ENCODE data around the gene NUP210L. TPM values are rescaled to one million over a fixed set of nuclear protein-coding genes. Genes with fewer than 3 reads are reported as not detected.

Gene NUP210L
- total RNA-seq, 1 donor from 2014 or later, result not detected

DNA sequence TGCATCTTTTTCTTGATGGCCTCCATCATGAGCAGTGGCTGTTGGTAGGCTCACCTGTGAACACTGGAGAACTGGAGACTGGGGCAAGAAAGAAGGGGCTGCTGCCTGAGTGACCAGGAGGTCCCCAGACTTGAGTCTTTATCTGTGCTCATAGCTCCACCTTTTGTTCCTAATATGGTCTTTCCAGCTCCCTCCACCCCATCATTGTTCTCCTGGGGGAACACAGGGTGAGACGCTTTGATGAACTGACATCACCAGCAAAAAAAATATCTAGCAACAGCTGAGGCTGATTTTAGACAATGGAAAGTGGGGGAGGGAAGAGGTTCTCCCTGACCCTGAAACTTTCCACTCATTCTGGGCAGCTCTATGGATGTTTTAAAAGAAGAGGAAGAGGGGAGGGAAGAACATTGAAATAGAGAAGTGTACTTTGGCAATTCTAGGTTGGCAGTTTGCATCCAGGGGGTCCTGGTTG, 37.2 kb upstream of the NUP210L start, which contains the start of gene TPM3:
Gene TPM3, minus strand, starts transcription at position 111 of the 472 bp plus-strand sequence. Its CDS starts 82 bp downstream, at position 29.
- Histone ChIP-seq H3K36me3 (ENCODE audit: control insufficient read depth, insufficient read depth, low read length) (no peaks in the 10 kb centered on the region), H3K4me3 (ENCODE audit: low read depth, low read length) (no peak within 1 kb of the TSS), H3K27me3 (ENCODE audit: control insufficient read depth, insufficient read depth, low read length) (peaks cover 14% of the 10 kb centered on the region)
- TF ChIP-seq, protein P1, sequence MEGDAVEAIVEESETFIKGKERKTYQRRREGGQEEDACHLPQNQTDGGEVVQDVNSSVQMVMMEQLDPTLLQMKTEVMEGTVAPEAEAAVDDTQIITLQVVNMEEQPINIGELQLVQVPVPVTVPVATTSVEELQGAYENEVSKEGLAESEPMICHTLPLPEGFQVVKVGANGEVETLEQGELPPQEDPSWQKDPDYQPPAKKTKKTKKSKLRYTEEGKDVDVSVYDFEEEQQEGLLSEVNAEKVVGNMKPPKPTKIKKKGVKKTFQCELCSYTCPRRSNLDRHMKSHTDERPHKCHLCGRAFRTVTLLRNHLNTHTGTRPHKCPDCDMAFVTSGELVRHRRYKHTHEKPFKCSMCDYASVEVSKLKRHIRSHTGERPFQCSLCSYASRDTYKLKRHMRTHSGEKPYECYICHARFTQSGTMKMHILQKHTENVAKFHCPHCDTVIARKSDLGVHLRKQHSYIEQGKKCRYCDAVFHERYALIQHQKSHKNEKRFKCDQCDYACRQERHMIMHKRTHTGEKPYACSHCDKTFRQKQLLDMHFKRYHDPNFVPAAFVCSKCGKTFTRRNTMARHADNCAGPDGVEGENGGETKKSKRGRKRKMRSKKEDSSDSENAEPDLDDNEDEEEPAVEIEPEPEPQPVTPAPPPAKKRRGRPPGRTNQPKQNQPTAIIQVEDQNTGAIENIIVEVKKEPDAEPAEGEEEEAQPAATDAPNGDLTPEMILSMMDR (IDR thresholded peaks at IDR 0.05; ENCODE audit: insufficient read depth, low read length, poor library complexity, severe bottlenecking), result no peak
- no peak for DNase-seq (ENCODE audit: low read depth)

DNA sequence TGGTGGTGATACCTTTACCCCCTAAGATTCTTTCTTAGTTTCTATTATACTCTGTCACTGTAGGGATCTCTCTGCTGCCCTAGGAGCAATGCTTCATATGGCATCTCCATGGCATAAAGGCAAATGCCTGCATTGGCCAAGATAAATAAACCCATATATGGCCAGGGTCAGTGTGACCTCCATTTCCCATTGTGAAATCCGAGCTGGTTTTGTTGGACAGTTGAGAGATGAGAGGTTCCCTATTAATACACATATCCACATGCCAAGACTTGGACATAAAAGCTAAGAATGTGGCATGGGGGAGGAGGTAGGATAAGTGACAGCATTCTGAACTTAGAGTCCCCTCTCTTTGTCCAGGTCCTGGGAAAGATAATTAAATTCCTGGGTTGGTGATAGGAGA, 35.7 kb upstream of the NUP210L start:
- H3K27me3 ChIP-seq (ENCODE audit: control insufficient read depth, insufficient read depth, low read length), result peaks cover 14% of the 10 kb centered on the region
- no peaks in the 10 kb centered on the region for H3K36me3 ChIP-seq (ENCODE audit: control insufficient read depth, insufficient read depth, low read length)
- DNase-seq (ENCODE audit: low read depth), result no peak
- no peak overlapping the region for H3K4me3 ChIP-seq (ENCODE audit: low read depth, low read length)
- TF ChIP-seq, protein P1 (IDR thresholded peaks at IDR 0.05; ENCODE audit: insufficient read depth, low read length, poor library complexity, severe bottlenecking), result no peak

DNA sequence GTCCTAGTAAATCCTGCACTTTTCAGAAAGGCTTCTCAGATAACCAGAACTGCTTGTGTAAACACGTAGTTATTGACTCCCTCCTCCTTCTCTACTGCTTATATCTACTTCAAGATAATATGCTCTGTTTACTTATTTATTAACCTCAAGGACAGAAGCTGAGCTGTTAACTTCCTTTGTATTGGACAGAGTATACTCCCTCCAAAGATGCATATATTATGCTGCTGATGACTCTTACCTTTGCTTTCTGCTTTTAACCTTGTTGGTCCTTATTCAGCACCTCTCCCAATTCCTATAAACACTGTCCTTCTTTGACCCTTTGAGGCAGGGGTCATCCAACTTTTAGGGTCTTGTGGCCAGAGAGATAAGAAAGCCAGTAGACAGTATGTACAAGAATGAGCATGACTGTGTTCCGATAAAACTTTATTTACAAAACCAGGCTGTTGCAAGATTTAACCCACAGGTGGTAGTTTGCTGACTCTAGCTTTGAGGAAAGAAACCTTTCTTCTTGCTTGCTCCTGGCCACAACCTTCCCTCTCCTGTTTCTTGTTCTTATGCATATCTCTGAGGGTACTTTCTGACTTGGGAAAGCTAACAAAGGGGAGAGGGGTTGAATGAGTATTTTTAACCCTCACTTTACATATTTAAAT, 32.1 kb upstream of the NUP210L start:
- TF ChIP-seq, protein P1 (IDR thresholded peaks at IDR 0.05; ENCODE audit: insufficient read depth, low read length, poor library complexity, severe bottlenecking), result no peak
- peaks cover 2% of the 10 kb centered on the region for H3K27me3 ChIP-seq (ENCODE audit: control insufficient read depth, insufficient read depth, low read length)
- H3K4me3 ChIP-seq (ENCODE audit: low read depth, low read length), result no peak overlapping the region
- DNase-seq (ENCODE audit: low read depth), result no peak
- H3K36me3 ChIP-seq (ENCODE audit: control insufficient read depth, insufficient read depth, low read length), result no peaks in the 10 kb centered on the region

DNA sequence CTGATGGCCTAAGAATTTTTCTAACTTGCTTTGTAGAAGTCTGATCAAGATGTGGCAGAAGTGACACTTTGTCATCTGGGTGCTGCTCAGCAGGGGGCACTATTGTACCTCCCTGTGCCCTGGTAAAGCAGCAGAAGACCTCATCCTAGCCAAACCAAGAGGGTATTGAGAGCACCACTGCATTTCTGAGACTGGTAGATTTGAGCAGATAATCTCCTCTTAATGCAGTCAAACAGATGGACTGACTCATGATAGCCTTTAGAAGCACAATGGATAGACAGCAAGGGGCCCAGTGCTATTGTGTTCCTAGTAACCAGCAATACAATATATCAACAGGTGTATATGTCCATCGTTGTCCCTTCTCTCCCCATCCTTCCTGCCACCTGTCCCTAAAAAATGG, 31.3 kb upstream of the NUP210L start:
- H3K27me3 ChIP-seq (ENCODE audit: control insufficient read depth, insufficient read depth, low read length), result peaks cover 2% of the 10 kb centered on the region
- TF ChIP-seq, protein P1 (IDR thresholded peaks at IDR 0.05; ENCODE audit: insufficient read depth, low read length, poor library complexity, severe bottlenecking), result peak; percentile 59
- H3K36me3 ChIP-seq (ENCODE audit: control insufficient read depth, insufficient read depth, low read length), result no peaks in the 10 kb centered on the region
- H3K4me3 ChIP-seq (ENCODE audit: low read depth, low read length), result no peak overlapping the region
- no peak for DNase-seq (ENCODE audit: low read depth)

DNA sequence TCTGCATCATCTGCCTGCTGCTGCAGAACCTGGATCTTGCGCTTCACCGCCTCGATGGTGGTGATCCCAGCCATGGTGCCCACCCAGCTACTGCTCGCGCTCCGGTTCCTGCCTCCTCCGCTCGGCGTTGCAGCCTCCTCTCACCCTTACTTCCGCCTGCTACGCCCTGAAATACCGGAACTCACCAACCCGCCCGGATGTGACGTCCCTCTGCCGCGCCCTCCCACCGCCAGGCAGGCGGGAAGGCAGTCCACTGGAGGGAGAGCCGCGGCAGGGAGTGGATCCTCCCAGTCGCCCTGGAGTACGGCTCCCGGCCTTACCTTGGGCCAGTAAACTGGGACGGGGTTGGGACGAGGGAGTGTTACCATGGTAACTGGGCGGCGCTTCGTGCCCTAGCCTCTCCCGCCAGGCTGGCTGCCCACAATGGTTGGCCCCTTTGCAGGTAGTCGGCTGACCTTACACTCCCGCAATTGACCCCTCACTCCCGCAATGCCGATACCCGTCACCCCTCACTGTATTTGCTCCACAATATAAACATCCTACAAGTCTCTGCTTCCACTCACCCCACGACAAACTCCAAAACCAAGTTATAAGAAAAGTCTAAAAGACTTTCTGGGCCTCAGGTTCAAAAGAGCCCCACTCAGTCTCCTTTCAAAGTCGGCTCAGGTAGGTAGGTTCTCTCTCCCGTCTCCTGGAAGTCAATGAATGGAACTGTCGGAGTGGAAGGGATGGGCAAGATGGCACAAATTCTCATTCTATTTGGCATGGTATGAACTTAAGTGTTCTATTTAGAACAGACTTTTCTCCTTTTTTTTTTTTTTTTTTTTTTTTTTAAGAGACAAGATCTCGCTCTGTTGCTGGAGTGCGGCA, 28.4 kb upstream of the NUP210L start:
- DNase-seq (ENCODE audit: low read depth), result peak; percentile 90
- Histone ChIP-seq H3K36me3 (ENCODE audit: control insufficient read depth, insufficient read depth, low read length) (no peaks in the 10 kb centered on the region), H3K27me3 (ENCODE audit: control insufficient read depth, insufficient read depth, low read length) (no peaks in the 10 kb centered on the region), H3K4me3 (ENCODE audit: low read depth, low read length) (peak overlapping the region; percentile 68)
- TF ChIP-seq, protein P1 (IDR thresholded peaks at IDR 0.05; ENCODE audit: insufficient read depth, low read length, poor library complexity, severe bottlenecking), result no peak

All from kidney epithelial cell (primary cell).